A673 (cell line): ENCODE data around the gene VAMP3.

ENCODE experiments used
- CTCF ChIP-seq: fragments of 300-800, 200-600 bp; sonication (generic); conservative IDR thresholded peaks from 2 replicates; pipeline ENCODE4 v1.5.1; 2017; ENCODE audit warnings: low read depth, mild to moderate bottlenecking, antibody characterized with exemption, low read length, moderate library complexity, mixed read lengths
- EZH2 ChIP-seq: fragments of 200-600 bp; sonication (generic); IDR thresholded peaks from 2 replicates; pipeline ENCODE4 v1.6.1; 2017; ENCODE audit warnings: borderline replicate concordance, low read depth, mild to moderate bottlenecking, mixed read lengths, antibody characterized with exemption, low read length; ENCODE audit not compliant: poor library complexity, severe bottlenecking

- TF ChIP-seq EZH2 (no peak), CTCF (no peak)
These were observed 19.9 kb upstream of the VAMP3 start for GRCh38 chr1:7751174-7751573.
